K562 (cell line): ENCODE data around the gene PPDPF. TPM values are rescaled to one million over a fixed set of nuclear protein-coding genes. Genes with fewer than 3 reads are reported as not detected.
A peak's percentile ranks its signal among the peaks of the same experiment; 100 is the strongest.

Experiments used
- CHD1 ChIP-seq: fragments of 200-600 bp; sonication (generic); IDR thresholded peaks from one replicate; pipeline ENCODE4 v1.6.1; 2012; ENCODE audit warnings: mild to moderate bottlenecking, moderate library complexity, low read length, inconsistent platforms
- ESRRB ChIP-seq: fragments of 250-450 bp; sonication (Bioruptor Pico); IDR thresholded peaks from 2 replicates; pipeline ENCODE4 v1.5.0; 2020; ENCODE audit warnings: mild to moderate bottlenecking, moderate library complexity, borderline replicate concordance
- NCOR1 ChIP-seq: fragments of 450-650 bp; IDR thresholded peaks from 2 replicates; pipeline ENCODE4 v1.6.1; 2016; ENCODE audit warnings: mild to moderate bottlenecking, moderate library complexity
- RBBP5 ChIP-seq: fragments of 200-600 bp; sonication (generic); IDR thresholded peaks from 2 replicates; pipeline ENCODE4 v1.6.1; 2012; ENCODE audit warnings: borderline replicate concordance, mild to moderate bottlenecking, low read length, control low read depth, inconsistent platforms; ENCODE audit not compliant: insufficient read depth, poor library complexity, severe bottlenecking
- TSC22D4 ChIP-seq: fragments of 450-650 bp; IDR thresholded peaks from 2 replicates; pipeline ENCODE4 v1.6.1; 2016; ENCODE audit warnings: missing genetic modification characterization, missing biosample characterization, control low read depth
- ZNF232 ChIP-seq: sonication (generic); formaldehyde crosslinking; IDR thresholded peaks from 2 replicates; pipeline ENCODE4 v1.8.0; 2022; ENCODE audit warnings: mild to moderate bottlenecking, missing genetic modification reagents
- ZNF263 ChIP-seq: sonication (generic); formaldehyde crosslinking; IDR thresholded peaks from 2 replicates; pipeline ENCODE4 v1.8.0; 2022; ENCODE audit warnings: mild to moderate bottlenecking, missing genetic modification reagents, borderline replicate concordance
- polyA plus RNA-seq, 8 experiments: library from polyadenylated mRNA; depleted of rRNA in 4 of 8; stranded (reverse) in 5 of 8; unstranded in 3 of 8; fragments of >200 nt; fragmentation: Nextera tagmentation in 2 of 8; fragmentation: Illumina TruSeq in 1 of 8; extraction: Ambion mirVana in 2 of 8; extraction: Trizol in 1 of 8; gene quantifications; 2 replicates each; pipeline versions ENCODE4 v1.2.1 to v1.2.3, GENCODE V29; 2011 to 2014; ENCODE audit warnings: inconsistent platforms in 1 of 8, missing spikeins in 1 of 8
- total RNA-seq, 7 experiments: library from RNA; depleted of rRNA in 6 of 7; stranded (reverse); fragments of >200 nt in 6 of 7; fragmentation: Illumina TruSeq in 2 of 7; extraction: Trizol in 2 of 7; gene quantifications; 2 replicates each; pipeline versions ENCODE4 v1.2.1 to v1.2.3, GENCODE V29; 2011 to 2021; ENCODE audit warnings: low replicate concordance in 1 of 7
- TF ChIP-seq, protein P1 (sequence below), 2 experiments: fragments of 450-650 bp in 1 of 2; sonication (generic) in 1 of 2; formaldehyde crosslinking in 1 of 2; IDR thresholded peaks; 2 replicates each; pipeline versions ENCODE4 v1.7.1 to v1.9.0; 2016 to 2022; ENCODE audit warnings: inconsistent platforms in 1 of 2, mild to moderate bottlenecking in 1 of 2, missing genetic modification reagents in 1 of 2
- TF ChIP-seq, protein P2 (sequence below), 2 experiments: IDR thresholded peaks; 2 replicates each; pipeline ENCODE4 v1.6.1; 2012; ENCODE audit warnings: improper control_type of control experiment in 2 of 2, low read depth in 2 of 2, low read length in 2 of 2, borderline replicate concordance in 1 of 2
- TF ChIP-seq, protein P3 (sequence below): sonication (generic); formaldehyde crosslinking; IDR thresholded peaks from 2 replicates; pipeline ENCODE4 v1.8.1; 2023; ENCODE audit warnings: mild to moderate bottlenecking, missing genetic modification reagents

Gene PPDPF
- total and polyA plus RNA-seq, 9 of the 15 experiments (the other 6 are each of a cell fraction or from before 2014, with no cell fraction given) = 0.77 to 233 (median 10.5) TPM

DNA sequence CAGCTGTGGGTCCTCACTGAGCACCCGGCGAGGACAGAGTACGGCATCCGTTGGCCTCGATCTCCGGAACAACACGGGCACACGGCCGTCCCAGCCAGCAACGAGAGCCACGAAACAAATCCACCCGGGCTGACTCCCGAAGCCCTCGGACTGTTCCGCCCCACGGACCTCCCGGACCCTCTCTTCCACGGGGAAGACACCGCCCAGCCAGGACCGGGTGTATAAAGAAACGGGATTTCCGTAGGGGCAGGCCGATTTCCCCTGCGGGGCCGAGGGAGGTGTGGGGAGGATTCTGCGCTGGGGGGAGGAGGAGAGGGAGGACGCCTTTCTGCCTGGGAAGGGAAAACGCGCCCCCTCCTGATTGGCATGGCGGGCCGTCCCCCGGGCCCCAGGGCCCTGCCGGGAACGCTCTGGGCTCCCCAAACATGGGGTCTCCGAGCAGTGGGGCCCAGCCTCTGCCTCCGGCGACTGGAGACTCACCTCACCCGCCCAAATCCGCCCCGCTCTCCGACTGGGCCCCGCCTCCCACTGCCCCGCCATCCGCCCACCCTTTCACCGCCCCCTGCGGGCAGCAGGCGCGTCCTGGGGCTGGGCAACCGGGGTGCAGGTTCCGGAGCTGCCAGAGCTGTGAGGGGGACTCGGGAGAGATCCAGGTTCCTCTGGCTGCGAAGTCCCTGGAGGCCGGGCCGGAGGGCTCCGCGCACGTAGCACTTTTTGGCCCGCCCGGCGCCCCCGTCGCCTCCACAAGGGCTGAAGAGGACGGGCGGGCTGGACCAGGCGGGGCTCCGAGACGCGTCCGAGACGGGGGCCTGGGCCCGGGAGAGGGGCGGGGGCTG lies 679 bp upstream of the PPDPF start (continued):
- TF ChIP-seq, protein P1, sequence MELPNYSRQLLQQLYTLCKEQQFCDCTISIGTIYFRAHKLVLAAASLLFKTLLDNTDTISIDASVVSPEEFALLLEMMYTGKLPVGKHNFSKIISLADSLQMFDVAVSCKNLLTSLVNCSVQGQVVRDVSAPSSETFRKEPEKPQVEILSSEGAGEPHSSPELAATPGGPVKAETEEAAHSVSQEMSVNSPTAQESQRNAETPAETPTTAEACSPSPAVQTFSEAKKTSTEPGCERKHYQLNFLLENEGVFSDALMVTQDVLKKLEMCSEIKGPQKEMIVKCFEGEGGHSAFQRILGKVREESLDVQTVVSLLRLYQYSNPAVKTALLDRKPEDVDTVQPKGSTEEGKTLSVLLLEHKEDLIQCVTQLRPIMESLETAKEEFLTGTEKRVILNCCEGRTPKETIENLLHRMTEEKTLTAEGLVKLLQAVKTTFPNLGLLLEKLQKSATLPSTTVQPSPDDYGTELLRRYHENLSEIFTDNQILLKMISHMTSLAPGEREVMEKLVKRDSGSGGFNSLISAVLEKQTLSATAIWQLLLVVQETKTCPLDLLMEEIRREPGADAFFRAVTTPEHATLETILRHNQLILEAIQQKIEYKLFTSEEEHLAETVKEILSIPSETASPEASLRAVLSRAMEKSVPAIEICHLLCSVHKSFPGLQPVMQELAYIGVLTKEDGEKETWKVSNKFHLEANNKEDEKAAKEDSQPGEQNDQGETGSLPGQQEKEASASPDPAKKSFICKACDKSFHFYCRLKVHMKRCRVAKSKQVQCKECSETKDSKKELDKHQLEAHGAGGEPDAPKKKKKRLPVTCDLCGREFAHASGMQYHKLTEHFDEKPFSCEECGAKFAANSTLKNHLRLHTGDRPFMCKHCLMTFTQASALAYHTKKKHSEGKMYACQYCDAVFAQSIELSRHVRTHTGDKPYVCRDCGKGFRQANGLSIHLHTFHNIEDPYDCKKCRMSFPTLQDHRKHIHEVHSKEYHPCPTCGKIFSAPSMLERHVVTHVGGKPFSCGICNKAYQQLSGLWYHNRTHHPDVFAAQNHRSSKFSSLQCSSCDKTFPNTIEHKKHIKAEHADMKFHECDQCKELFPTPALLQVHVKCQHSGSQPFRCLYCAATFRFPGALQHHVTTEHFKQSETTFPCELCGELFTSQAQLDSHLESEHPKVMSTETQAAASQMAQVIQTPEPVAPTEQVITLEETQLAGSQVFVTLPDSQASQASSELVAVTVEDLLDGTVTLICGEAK (IDR thresholded peaks at IDR 0.05) = peak; percentile 63; the same call in 1 of the 2 replicates
- TF ChIP-seq, protein P1 (CRISPR knock-in tag; IDR thresholded peaks at IDR 0.05) = no peak
- TF ChIP-seq CHD1 (peak; percentile 0), ZNF232 (no peak), NCOR1 (no peak), ZNF263 (CRISPR knock-in tag) (peak; percentile 99), RBBP5 (no peak), ESRRB (CRISPR knock-in tag) (no peak), TSC22D4 (tag) (no peak)
- TF ChIP-seq, protein P2, sequence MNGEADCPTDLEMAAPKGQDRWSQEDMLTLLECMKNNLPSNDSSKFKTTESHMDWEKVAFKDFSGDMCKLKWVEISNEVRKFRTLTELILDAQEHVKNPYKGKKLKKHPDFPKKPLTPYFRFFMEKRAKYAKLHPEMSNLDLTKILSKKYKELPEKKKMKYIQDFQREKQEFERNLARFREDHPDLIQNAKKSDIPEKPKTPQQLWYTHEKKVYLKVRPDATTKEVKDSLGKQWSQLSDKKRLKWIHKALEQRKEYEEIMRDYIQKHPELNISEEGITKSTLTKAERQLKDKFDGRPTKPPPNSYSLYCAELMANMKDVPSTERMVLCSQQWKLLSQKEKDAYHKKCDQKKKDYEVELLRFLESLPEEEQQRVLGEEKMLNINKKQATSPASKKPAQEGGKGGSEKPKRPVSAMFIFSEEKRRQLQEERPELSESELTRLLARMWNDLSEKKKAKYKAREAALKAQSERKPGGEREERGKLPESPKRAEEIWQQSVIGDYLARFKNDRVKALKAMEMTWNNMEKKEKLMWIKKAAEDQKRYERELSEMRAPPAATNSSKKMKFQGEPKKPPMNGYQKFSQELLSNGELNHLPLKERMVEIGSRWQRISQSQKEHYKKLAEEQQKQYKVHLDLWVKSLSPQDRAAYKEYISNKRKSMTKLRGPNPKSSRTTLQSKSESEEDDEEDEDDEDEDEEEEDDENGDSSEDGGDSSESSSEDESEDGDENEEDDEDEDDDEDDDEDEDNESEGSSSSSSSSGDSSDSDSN (IDR thresholded peaks at IDR 0.05; ENCODE audit: borderline replicate concordance in 1 of 2, low read depth in 2 of 2, low read length in 2 of 2) = 0 out of 4 replicates have a peak, but pooled peaks of 1 of the 2 experiments have one; percentile 12
- TF ChIP-seq, protein P3, sequence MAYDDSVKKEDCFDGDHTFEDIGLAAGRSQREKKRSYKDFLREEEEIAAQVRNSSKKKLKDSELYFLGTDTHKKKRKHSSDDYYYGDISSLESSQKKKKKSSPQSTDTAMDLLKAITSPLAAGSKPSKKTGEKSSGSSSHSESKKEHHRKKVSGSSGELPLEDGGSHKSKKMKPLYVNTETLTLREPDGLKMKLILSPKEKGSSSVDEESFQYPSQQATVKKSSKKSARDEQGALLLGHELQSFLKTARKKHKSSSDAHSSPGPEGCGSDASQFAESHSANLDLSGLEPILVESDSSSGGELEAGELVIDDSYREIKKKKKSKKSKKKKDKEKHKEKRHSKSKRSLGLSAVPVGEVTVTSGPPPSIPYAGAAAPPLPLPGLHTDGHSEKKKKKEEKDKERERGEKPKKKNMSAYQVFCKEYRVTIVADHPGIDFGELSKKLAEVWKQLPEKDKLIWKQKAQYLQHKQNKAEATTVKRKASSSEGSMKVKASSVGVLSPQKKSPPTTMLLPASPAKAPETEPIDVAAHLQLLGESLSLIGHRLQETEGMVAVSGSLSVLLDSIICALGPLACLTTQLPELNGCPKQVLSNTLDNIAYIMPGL = no peak
